Caco-2 (cell line): Measurements from ENCODE around the gene SLC4A9. TPM values are rescaled to one million over a fixed set of nuclear protein-coding genes. Genes with fewer than 3 reads are reported as not detected.
A peak's percentile ranks its signal among the peaks of the same experiment; 100 is the strongest.

Experiments used
- BruUV-seq: library from RNA; stranded (reverse); fragments of 400-500 nt; replicated peaks from 2 replicates; lab custom pipeline; 2021; lab: Mats Ljungman, UMichigan
- CTCF ChIA-PET: fragments of 300-600 bp; sonication (Branson Sonifier 250); formaldehyde crosslinking; loops from one replicate; lab custom pipeline; 2022; ENCODE audit warnings: antibody characterized with exemption; lab: Charles Lee
- POLR2A ChIA-PET: fragments of 300-600 bp; sonication (Branson Sonifier 250); formaldehyde crosslinking; loops from one replicate; lab custom pipeline; 2022; ENCODE audit warnings: antibody characterized with exemption; lab: Charles Lee
- DNase-seq, 2 experiments: peaks; one replicate each; pipeline versions ENCODE4 v3.0.0 to v3.0.0-alpha.2; 2020 to 2022
- H3K27me3 ChIP-seq: replicated peaks from 2 replicates; pipeline ENCODE4 v1.6.0; 2011; ENCODE audit warnings: low read length; ENCODE audit not compliant: control insufficient read depth, insufficient read depth
- H3K36me3 ChIP-seq: 2 replicates; pipeline ENCODE4 v1.5.1; 2011; ENCODE audit warnings: low read length; ENCODE audit not compliant: control insufficient read depth, insufficient read depth
- H3K4me1 ChIP-seq: fragments of 250-450 bp; sonication (Bioruptor Pico); 2 replicates; pipeline ENCODE4 v1.5.1; 2020; ENCODE audit warnings: mild to moderate bottlenecking
- H3K4me3 ChIP-seq: 2 replicates; pipeline ENCODE4 v1.5.1; 2011; ENCODE audit warnings: low read depth, mild to moderate bottlenecking, control low read depth, low read length
- H3K9me3 ChIP-seq: fragments of 250-450 bp; sonication (Bioruptor Pico); 2 replicates; pipeline ENCODE4 v1.5.1; 2020; ENCODE audit warnings: mild to moderate bottlenecking, moderate library complexity
- H3K27ac Mint-ChIP-seq: one replicate; pipeline ENCODE4 v1.8.0; 2022; ENCODE audit warnings: mixed read lengths; ENCODE audit not compliant: unreplicated experiment
- H3K27me3 Mint-ChIP-seq: one replicate; pipeline ENCODE4 v1.8.0; 2022; ENCODE audit warnings: mixed read lengths; ENCODE audit not compliant: insufficient read depth, unreplicated experiment
- H3K36me3 Mint-ChIP-seq: one replicate; pipeline ENCODE4 v1.8.0; 2022; ENCODE audit warnings: mild to moderate bottlenecking, mixed read lengths; ENCODE audit not compliant: insufficient read depth, unreplicated experiment
- H3K4me1 Mint-ChIP-seq: one replicate; pipeline ENCODE4 v1.8.0; 2022; ENCODE audit warnings: low read depth, mixed read lengths; ENCODE audit not compliant: unreplicated experiment
- H3K4me3 Mint-ChIP-seq: one replicate; pipeline ENCODE4 v1.8.0; 2022; ENCODE audit warnings: mild to moderate bottlenecking, moderate library complexity, mixed read lengths; ENCODE audit not compliant: unreplicated experiment
- H3K9me3 Mint-ChIP-seq: one replicate; pipeline ENCODE4 v1.8.0; 2022; ENCODE audit warnings: mixed read lengths; ENCODE audit not compliant: unreplicated experiment
- intact Hi-C: fragments of 100-400 bp; cut with micrococcal nuclease; formaldehyde crosslinking; loops from one replicate; pipeline ENCODE4 v1.10.0; 2022; ENCODE audit not compliant: unreplicated experiment
- total RNA-seq: library from RNA; stranded (reverse); gene quantifications from 2 replicates; pipeline ENCODE4 v1.2.3, GENCODE V29; 2022
- TF ChIP-seq, protein P1 (sequence below), 2 experiments: fragments of 200-600 bp in 1 of 2; IDR thresholded peaks; 1 replicate in 1 of 2; 2 replicates in 1 of 2; pipeline versions ENCODE4 v1.5.1 to v1.8.0; 2011 to 2022; ENCODE audit warnings: antibody characterized with exemption in 1 of 2, control low read depth in 1 of 2, inconsistent platforms in 1 of 2, low read depth in 1 of 2, low read length in 1 of 2, mild to moderate bottlenecking in 1 of 2, moderate library complexity in 1 of 2; ENCODE audit not compliant: insufficient read depth in 1 of 2, severe bottlenecking in 1 of 2, unreplicated experiment in 1 of 2

SLC4A9 gene
- total RNA-seq, 1 experiment from 2014 or later, result 0.11 TPM

- DNase-seq, result peak; percentile 56 to 58
- H3K9me3 Mint-ChIP-seq, result no peaks in the 10 kb centered on the region
- peaks cover 22% of the 10 kb centered on the region for H3K4me1 Mint-ChIP-seq
- Histone ChIP-seq H3K27me3 (no peaks in the 10 kb centered on the region), H3K36me3 (no peaks in the 10 kb centered on the region), H3K4me3 (no peak overlapping the region), H3K9me3 (no peaks in the 10 kb centered on the region), H3K4me1 (peaks cover 22% of the 10 kb centered on the region)
- H3K4me3 Mint-ChIP-seq, result no peak overlapping the region
- H3K27me3 Mint-ChIP-seq, result no peaks in the 10 kb centered on the region
- peak overlapping the region; percentile 87 for H3K27ac Mint-ChIP-seq
- H3K36me3 Mint-ChIP-seq, result peaks cover 5% of the 10 kb centered on the region
- BruUV-seq, result no TSS peak
- TF ChIP-seq, protein P1, sequence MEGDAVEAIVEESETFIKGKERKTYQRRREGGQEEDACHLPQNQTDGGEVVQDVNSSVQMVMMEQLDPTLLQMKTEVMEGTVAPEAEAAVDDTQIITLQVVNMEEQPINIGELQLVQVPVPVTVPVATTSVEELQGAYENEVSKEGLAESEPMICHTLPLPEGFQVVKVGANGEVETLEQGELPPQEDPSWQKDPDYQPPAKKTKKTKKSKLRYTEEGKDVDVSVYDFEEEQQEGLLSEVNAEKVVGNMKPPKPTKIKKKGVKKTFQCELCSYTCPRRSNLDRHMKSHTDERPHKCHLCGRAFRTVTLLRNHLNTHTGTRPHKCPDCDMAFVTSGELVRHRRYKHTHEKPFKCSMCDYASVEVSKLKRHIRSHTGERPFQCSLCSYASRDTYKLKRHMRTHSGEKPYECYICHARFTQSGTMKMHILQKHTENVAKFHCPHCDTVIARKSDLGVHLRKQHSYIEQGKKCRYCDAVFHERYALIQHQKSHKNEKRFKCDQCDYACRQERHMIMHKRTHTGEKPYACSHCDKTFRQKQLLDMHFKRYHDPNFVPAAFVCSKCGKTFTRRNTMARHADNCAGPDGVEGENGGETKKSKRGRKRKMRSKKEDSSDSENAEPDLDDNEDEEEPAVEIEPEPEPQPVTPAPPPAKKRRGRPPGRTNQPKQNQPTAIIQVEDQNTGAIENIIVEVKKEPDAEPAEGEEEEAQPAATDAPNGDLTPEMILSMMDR (IDR thresholded peaks at IDR 0.05; ENCODE audit: insufficient read depth in 1 of 2, low read depth in 1 of 2, low read length in 1 of 2, severe bottlenecking in 1 of 2, unreplicated experiment in 1 of 2), result peak; percentile 50 to 59
- CTCF ChIA-PET, result interaction anchor here (0.6 to 2.0 kb wide), 15 partner anchors 9 to 361 kb away, joined by 3 to 30 read pairs (median 4); partner anchors contain the start of genes EIF4EBP3, HBEGF and PFDN1
- POLR2A ChIA-PET, result interaction anchor here (0.6 to 1.4 kb wide), 3 partner anchors 12 to 128 kb away, joined by 5 to 7 read pairs (median 7); partner anchors contain the start of genes ANKHD1 and HBEGF
- intact Hi-C loops, result loop anchor here (5.0 to 10.0 kb wide), 2 partner anchors 278 to 284 kb away; partner anchors contain the start of gene TMCO6
Observed at GRCh38 chr5:140358738-140359310, 1.2 kb upstream of the SLC4A9 start.

DNA sequence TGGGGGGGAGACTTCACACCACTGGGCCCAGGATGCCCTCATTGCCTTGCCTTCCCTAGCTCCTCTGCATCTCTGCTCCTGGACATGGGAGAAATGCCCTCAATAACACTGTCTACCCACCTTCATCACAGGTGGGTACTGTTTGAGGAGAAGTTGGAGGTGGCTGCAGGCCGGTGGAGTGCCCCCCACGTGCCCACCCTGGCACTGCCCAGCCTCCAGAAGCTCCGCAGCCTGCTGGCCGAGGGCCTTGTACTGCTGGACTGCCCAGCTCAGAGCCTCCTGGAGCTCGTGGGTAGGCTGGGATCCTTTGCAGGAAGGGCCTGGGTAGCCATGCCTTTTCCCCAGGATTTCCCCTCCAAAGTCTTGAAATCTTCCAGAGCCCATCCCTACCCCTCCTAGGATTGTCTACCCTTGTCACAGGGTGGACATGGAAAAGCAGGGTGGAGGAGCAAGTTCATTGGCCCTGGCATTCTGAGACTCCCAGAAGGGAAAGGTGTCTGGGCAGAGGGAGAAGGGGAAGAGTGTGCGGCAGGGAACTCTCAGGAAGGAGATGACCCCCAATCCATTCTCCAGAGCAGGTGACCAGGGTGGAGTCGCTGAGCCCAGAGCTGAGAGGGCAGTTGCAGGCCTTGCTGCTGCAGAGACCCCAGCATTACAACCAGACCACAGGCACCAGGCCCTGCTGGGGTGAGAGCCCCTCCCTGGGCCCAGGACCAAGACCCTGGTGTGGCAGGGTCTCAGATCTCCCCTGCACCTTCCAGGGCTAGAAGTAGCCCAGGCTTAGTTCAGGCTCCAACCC, 886 bp downstream of the SLC4A9 start:
- H3K4me3 ChIP-seq, result no peak overlapping the region
- Mint-ChIP-seq H3K27me3 (no peaks in the 10 kb centered on the region), H3K36me3 (peaks cover 5% of the 10 kb centered on the region), H3K9me3 (no peaks in the 10 kb centered on the region), H3K4me1 (peaks cover 14% of the 10 kb centered on the region), H3K27ac (no peak overlapping the region), H3K4me3 (no peak overlapping the region)
- BruUV-seq, result no TSS peak
- DNase-seq, result no peak
- CTCF ChIA-PET, result interaction anchor here (0.9 to 1.0 kb wide), 2 partner anchors 12 to 117 kb away, joined by 3 to 6 read pairs; no protein-coding TSS in a partner anchor
- H3K4me1 ChIP-seq, result peaks cover 13% of the 10 kb centered on the region; the same call in 1 of the 2 replicates
- POLR2A ChIA-PET, result no interaction called here
- no peaks in the 10 kb centered on the region for H3K27me3 ChIP-seq
- TF ChIP-seq, protein P1 (IDR thresholded peaks at IDR 0.05; ENCODE audit: insufficient read depth in 1 of 2, low read depth in 1 of 2, low read length in 1 of 2, severe bottlenecking in 1 of 2, unreplicated experiment in 1 of 2), result no peak
- intact Hi-C loops, result no loop called here
- no peaks in the 10 kb centered on the region for H3K9me3 ChIP-seq
- no peaks in the 10 kb centered on the region for H3K36me3 ChIP-seq

DNA sequence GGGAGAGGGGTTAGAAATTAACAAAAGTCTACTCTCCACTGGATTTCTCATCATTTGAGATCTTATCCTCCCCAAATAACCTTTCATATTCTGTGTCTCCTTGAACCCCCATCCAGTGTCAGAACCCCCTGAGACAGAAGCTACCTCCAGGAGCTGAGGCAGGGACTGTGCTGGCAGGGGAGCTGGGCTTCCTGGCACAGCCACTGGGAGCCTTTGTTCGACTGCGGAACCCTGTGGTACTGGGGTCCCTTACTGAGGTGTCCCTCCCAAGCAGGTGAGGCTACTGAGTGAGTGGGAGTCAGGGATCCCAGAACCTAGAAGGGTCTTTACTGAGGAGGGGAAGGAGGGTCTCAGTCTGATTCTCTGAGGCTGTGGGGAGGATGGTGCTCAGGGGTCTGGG, 1.9 kb downstream of the SLC4A9 start:
- no peak overlapping the region for H3K27ac Mint-ChIP-seq

More for the DNA sequence above, 1.9 kb downstream of the SLC4A9 start:
- peaks cover 14% of the 10 kb centered on the region for H3K4me1 Mint-ChIP-seq
- TF ChIP-seq, protein P1 (IDR thresholded peaks at IDR 0.05; ENCODE audit: insufficient read depth in 1 of 2, low read depth in 1 of 2, low read length in 1 of 2, severe bottlenecking in 1 of 2, unreplicated experiment in 1 of 2), result no peak
- intact Hi-C loops, result no loop called here
- no peaks in the 10 kb centered on the region for H3K36me3 ChIP-seq
- CTCF ChIA-PET, result interaction anchor here (0.6 kb wide), 1 partner anchor 58 kb away, joined by 3 read pairs; no protein-coding TSS in a partner anchor
- H3K4me3 ChIP-seq, result no peak overlapping the region
- H3K4me1 ChIP-seq, result peaks cover 13% of the 10 kb centered on the region; the same call in 1 of the 2 replicates
- H3K9me3 ChIP-seq, result no peaks in the 10 kb centered on the region
- no peak overlapping the region for H3K4me3 Mint-ChIP-seq
- DNase-seq, result no peak
- H3K27me3 ChIP-seq, result no peaks in the 10 kb centered on the region
- peaks cover 5% of the 10 kb centered on the region for H3K36me3 Mint-ChIP-seq
- BruUV-seq, result no TSS peak
- H3K9me3 Mint-ChIP-seq, result no peaks in the 10 kb centered on the region
- no peaks in the 10 kb centered on the region for H3K27me3 Mint-ChIP-seq
- POLR2A ChIA-PET, result no interaction called here
